K562 (cell line): ENCODE measurements around the gene NRP2. TPM values are rescaled to one million over a fixed set of nuclear protein-coding genes. Genes with fewer than 3 reads are reported as not detected.

Experiments
- ATAC-seq: fragments of 200-7000 bp; cut with Tn5 transposase; 3 replicates; pipeline ENCODE4 v1.9.1; 2020; ENCODE audit warnings: moderate library complexity
- BruUV-seq: library from RNA; stranded (reverse); fragments of 400-500 nt; replicated peaks from 2 replicates; lab custom pipeline; 2021; lab: Mats Ljungman, UMichigan
- CTCF ChIA-PET: fragments of 300-600 bp; formaldehyde crosslinking; extraction: SDS; loops from one replicate; lab custom pipeline; 2021; ENCODE audit warnings: low intra/inter-chr PET ratio; lab: Yijun Ruan, JAX
- POLR2A ChIA-PET: fragments of 300-600, 350-650 bp; sonication (Branson Sonifier 250); formaldehyde crosslinking; extraction: SDS; loops from one replicate; lab custom pipeline; 2021; ENCODE audit warnings: antibody characterized with exemption, inconsistent platforms; lab: Yijun Ruan, JAX
- DNase-seq, 4 experiments: peaks; one replicate each; pipeline versions ENCODE4 v3.0.0 to v3.0.0-alpha.2; 2011 to 2018; ENCODE audit warnings: low spot score in 3 of 4, mixed read lengths in 3 of 4; ENCODE audit errors: extremely low read depth in 1 of 4
- FAIRE-seq: peaks from 2 replicates; lab custom pipeline; 2011; peaks lifted over from hg19 to GRCh38; lab: Jason Lieb, UNC
- H2AFZ ChIP-seq: 2 replicates; pipeline ENCODE4 v1.6.0; 2011; ENCODE audit warnings: low read depth, low read length, control low read depth, inconsistent platforms
- H3K27ac ChIP-seq: fragments of 200-600 bp; 3 replicates; pipeline ENCODE4 v1.8.0; 2011; ENCODE audit warnings: low read depth, mild to moderate bottlenecking, control low read depth, inconsistent platforms, low read length, moderate library complexity, mixed read lengths; ENCODE audit errors: extremely low read depth
- H3K27me3 ChIP-seq, 2 experiments: fragments of 300-600 bp in 1 of 2; 2 replicates in 1 of 2; 3 replicates in 1 of 2; pipeline versions ENCODE4 v1.6.0 to v1.8.0; 2011; ENCODE audit warnings: inconsistent platforms in 2 of 2, low read length in 2 of 2, mild to moderate bottlenecking in 1 of 2, mixed read lengths in 1 of 2, moderate library complexity in 1 of 2; ENCODE audit not compliant: control insufficient read depth in 2 of 2, insufficient read depth in 2 of 2
- H3K36me3 ChIP-seq: fragments of 300-600 bp; 3 replicates; pipeline ENCODE4 v1.8.0; 2011; ENCODE audit warnings: mild to moderate bottlenecking, low read length, inconsistent platforms; ENCODE audit not compliant: control insufficient read depth, insufficient read depth
- H3K4me1 ChIP-seq, 2 experiments: fragments of 200-600 bp in 1 of 2; replicated peaks in 1 of 2; 2 replicates in 1 of 2; 3 replicates in 1 of 2; pipeline versions ENCODE4 v1.5.1 to v1.8.0; 2011; ENCODE audit warnings: inconsistent platforms in 2 of 2, low read length in 2 of 2, mild to moderate bottlenecking in 1 of 2, mixed read lengths in 1 of 2, moderate library complexity in 1 of 2; ENCODE audit not compliant: control insufficient read depth in 2 of 2, insufficient read depth in 2 of 2
- H3K4me2 ChIP-seq: 2 replicates; pipeline ENCODE4 v1.6.1; 2011; ENCODE audit warnings: low read length, control low read depth, inconsistent platforms, mixed read lengths; ENCODE audit not compliant: insufficient read depth
- H3K4me3 ChIP-seq: fragments of 200-600 bp; sonication (generic), shearing (Covaris generic); 2 replicates; pipeline ENCODE4 v1.5.1; 2016; ENCODE audit warnings: control low read depth, inconsistent platforms
- H3K79me2 ChIP-seq: fragments of 200-600 bp; 3 replicates; pipeline ENCODE4 v1.8.0; 2011; ENCODE audit warnings: low read length, inconsistent platforms; ENCODE audit not compliant: control insufficient read depth, insufficient read depth
- H3K9ac ChIP-seq, 2 experiments: 2 replicates each; pipeline versions ENCODE4 v1.6.0 to v1.6.1; 2011; ENCODE audit warnings: low read depth in 2 of 2, low read length in 2 of 2, control low read depth in 1 of 2, inconsistent platforms in 1 of 2, mild to moderate bottlenecking in 1 of 2, mixed read lengths in 1 of 2; ENCODE audit not compliant: insufficient read depth in 1 of 2
- H3K9me1 ChIP-seq: one replicate; pipeline ENCODE4 v1.6.0; 2011; ENCODE audit warnings: inconsistent platforms, mild to moderate bottlenecking, low read length, moderate library complexity; ENCODE audit not compliant: control insufficient read depth, insufficient read depth
- H3K9me3 ChIP-seq: replicated peaks from 2 replicates; pipeline ENCODE4 v1.5.1; 2011; ENCODE audit warnings: low read depth, low read length, inconsistent platforms; ENCODE audit not compliant: control insufficient read depth, insufficient read depth
- H4K20me1 ChIP-seq: replicated peaks from 2 replicates; pipeline ENCODE4 v1.6.1; 2011; ENCODE audit warnings: low read length, inconsistent platforms, mixed read lengths; ENCODE audit not compliant: control insufficient read depth, insufficient read depth
- FOXJ2 ChIP-seq: fragments of 200-800 bp; sonication (Bioruptor generic); IDR thresholded peaks from 2 replicates; pipeline ENCODE4 v1.6.1; 2016; ENCODE audit warnings: missing genetic modification characterization, missing compliant biosample characterization
- POLR3A ChIP-seq: IDR thresholded peaks from 2 replicates; pipeline ENCODE4 v1.6.1; 2011; ENCODE audit warnings: borderline replicate concordance, mild to moderate bottlenecking, moderate library complexity; ENCODE audit not compliant: insufficient read length, insufficient read depth; ENCODE audit errors: extremely low read depth
- RBM14 ChIP-seq: fragments of 200-400 bp; formaldehyde crosslinking; IDR thresholded peaks from 2 replicates; pipeline ENCODE4 v1.6.1; 2018; ENCODE audit warnings: low read depth, mild to moderate bottlenecking, low read length, moderate library complexity, borderline replicate concordance; ENCODE audit not compliant: insufficient read depth
- SPI1 ChIP-seq: IDR thresholded peaks from 2 replicates; pipeline ENCODE4 v1.6.1; 2011; ENCODE audit warnings: low read depth, low read length, control low read depth, borderline replicate concordance
- ZNF24 ChIP-seq: fragments of 450-650 bp; IDR thresholded peaks from 2 replicates; pipeline ENCODE4 v1.6.1; 2016
- ZNF282 ChIP-seq: sonication (generic); formaldehyde crosslinking; IDR thresholded peaks from 2 replicates; pipeline ENCODE4 v1.8.1; 2023; ENCODE audit warnings: missing genetic modification reagents
- ZNF586 ChIP-seq: fragments of 450-650 bp; formaldehyde crosslinking; conservative IDR thresholded peaks from 2 replicates; pipeline ENCODE4 v1.4.0; 2020; ENCODE audit warnings: mild to moderate bottlenecking, moderate library complexity
- WGBS: fragments of 100-300 bp; shearing (Covaris generic); methylation state at CpG from one replicate; pipeline ENCODE4 v1.1.6; 2016; ENCODE audit warnings: low coverage, mixed read lengths; ENCODE audit not compliant: insufficient coverage; ENCODE audit errors: missing lambda C conversion rate; 5-methylcytosine and 5-hydroxymethylcytosine counted together
- in situ Hi-C: fragments of 300-500 bp; cut with MboI; formaldehyde crosslinking; loops from 4 replicates; pipeline ENCODE4 v1.15.0; 2018; ENCODE audit warnings: inconsistent platforms, mixed read lengths
- intact Hi-C: fragments of 100-400 bp; cut with micrococcal nuclease; formaldehyde crosslinking; loops from 2 replicates; pipeline ENCODE4 v1.14.2; 2022
- polyA plus RNA-seq, 8 experiments: library from polyadenylated mRNA; depleted of rRNA in 4 of 8; stranded (reverse) in 5 of 8; unstranded in 3 of 8; fragments of >200 nt; fragmentation: Nextera tagmentation in 2 of 8; fragmentation: Illumina TruSeq in 1 of 8; extraction: Ambion mirVana in 2 of 8; extraction: Trizol in 1 of 8; gene quantifications; 2 replicates each; pipeline versions ENCODE4 v1.2.1 to v1.2.3, GENCODE V29; 2011 to 2014; ENCODE audit warnings: inconsistent platforms in 1 of 8, missing spikeins in 1 of 8
- total RNA-seq, 7 experiments: library from RNA; depleted of rRNA in 6 of 7; stranded (reverse); fragments of >200 nt in 6 of 7; fragmentation: Illumina TruSeq in 2 of 7; extraction: Trizol in 2 of 7; gene quantifications; 2 replicates each; pipeline versions ENCODE4 v1.2.1 to v1.2.3, GENCODE V29; 2011 to 2021; ENCODE audit warnings: low replicate concordance in 1 of 7
- TF ChIP-seq, protein P1 (sequence below): IDR thresholded peaks from 2 replicates; pipeline ENCODE4 v1.6.1; 2011; ENCODE audit not compliant: insufficient read length; ENCODE audit errors: extremely low read depth

NRP2 gene
- total and polyA plus RNA-seq, 9 of the 15 experiments (the other 6 are each of a cell fraction or from before 2014, with no cell fraction given), result 0.05 to 0.31 (median 0.15) TPM; not detected in 5

DNA sequence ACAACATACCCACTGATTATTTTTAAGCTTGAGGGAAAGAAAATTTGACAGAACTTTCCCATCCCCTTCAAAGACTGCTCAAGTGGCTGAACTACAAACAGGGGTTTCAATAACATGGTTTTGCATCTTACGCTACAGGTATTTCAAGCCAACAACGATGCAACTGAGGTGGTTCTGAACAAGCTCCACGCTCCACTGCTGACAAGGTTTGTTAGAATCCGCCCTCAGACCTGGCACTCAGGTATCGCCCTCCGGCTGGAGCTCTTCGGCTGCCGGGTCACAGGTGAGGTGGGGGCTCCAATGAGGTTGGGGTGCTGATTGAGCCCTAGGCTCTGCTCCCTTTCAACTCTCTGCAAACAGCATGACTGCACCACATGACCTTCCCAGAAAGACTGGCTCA is 58.1 kb downstream of the NRP2 start (continued):
- TF ChIP-seq, protein P1, sequence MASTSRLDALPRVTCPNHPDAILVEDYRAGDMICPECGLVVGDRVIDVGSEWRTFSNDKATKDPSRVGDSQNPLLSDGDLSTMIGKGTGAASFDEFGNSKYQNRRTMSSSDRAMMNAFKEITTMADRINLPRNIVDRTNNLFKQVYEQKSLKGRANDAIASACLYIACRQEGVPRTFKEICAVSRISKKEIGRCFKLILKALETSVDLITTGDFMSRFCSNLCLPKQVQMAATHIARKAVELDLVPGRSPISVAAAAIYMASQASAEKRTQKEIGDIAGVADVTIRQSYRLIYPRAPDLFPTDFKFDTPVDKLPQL, result no peak
- TF ChIP-seq RBM14 (no peak), POLR3A (no peak), FOXJ2 (tag) (no peak), ZNF24 (no peak), ZNF586 (no peak)

- Histone ChIP-seq H3K79me2 (no peaks in the 10 kb centered on the region), H3K9ac (no peak overlapping the region), H4K20me1 (no peaks in the 10 kb centered on the region), H3K4me3 (no peak overlapping the region), H3K27me3 (peaks cover 5 to 42% of the 10 kb centered on the region in 2 experiments; a peak in 4 of 5 replicates), H3K27ac (no peak overlapping the region), H2AFZ (no peak overlapping the region), H3K9me3 (no peaks in the 10 kb centered on the region)
- intact Hi-C loops (no loop called here), in situ Hi-C loops (no loop called here)
- 0% methylated on average over 3 of the region's 4 CpGs for WGBS
- FAIRE-seq (no peak), DNase-seq (no peak), ATAC-seq (no peak)
- no TSS peak for BruUV-seq
- POLR2A ChIA-PET, result no interaction called here
- TF ChIP-seq SPI1 (peak; percentile 77), ZNF282 (no peak)
- TF ChIP-seq, all 486 proteins: peak for 1
- CTCF ChIA-PET, result no interaction called here
- no peaks in the 10 kb centered on the region for H3K36me3 ChIP-seq
- H3K9me1 ChIP-seq, result no peaks in the 10 kb centered on the region
- no peaks in the 10 kb centered on the region for H3K4me1 ChIP-seq
- H3K4me2 ChIP-seq, result no peak overlapping the region
Observed at GRCh38 chr2:205741256-205741978, 59.1 kb downstream of the NRP2 start.
